GM18498 (cell line): ENCODE data around the gene MEGF6.

Source experiments
- ATAC-seq: cut with Tn5 transposase; IDR thresholded peaks from one replicate; pipeline ENCODE4 v1.9.1; 2021; ENCODE audit warnings: mild to moderate bottlenecking, moderate library complexity; ENCODE audit not compliant: unreplicated experiment

Gene MEGF6

GRCh38 chr1:3527774-3528173 is 83.5 kb downstream of the MEGF6 start:
- no peak for ATAC-seq

- no peak for ATAC-seq
Measured at GRCh38 chr1:3525551-3526482, 85.5 kb downstream of the MEGF6 start.

GRCh38 chr1:3524556-3525203 is 86.6 kb downstream of the MEGF6 start:
- ATAC-seq = no peak

- no peak for ATAC-seq
Measured at GRCh38 chr1:3523980-3524379, 87.3 kb downstream of the MEGF6 start.

- no peak for ATAC-seq
Measured at GRCh38 chr1:3522564-3523265, 88.6 kb downstream of the MEGF6 start.

GRCh38 chr1:3522112-3522511 is 89.2 kb downstream of the MEGF6 start:
- ATAC-seq = no peak

- no peak for ATAC-seq
Measured at GRCh38 chr1:3521426-3521825, 89.9 kb downstream of the MEGF6 start.

- no peak for ATAC-seq
Measured at GRCh38 chr1:3520419-3521378, 90.6 kb downstream of the MEGF6 start.

- no peak for ATAC-seq
Measured at GRCh38 chr1:3519301-3519885, 91.9 kb downstream of the MEGF6 start.

- ATAC-seq = no peak
Measured at GRCh38 chr1:3518756-3519155, 92.6 kb downstream of the MEGF6 start.

GRCh38 chr1:3518256-3518655 is 93.1 kb downstream of the MEGF6 start:
- ATAC-seq = no peak

GRCh38 chr1:3516911-3517675 is 94.2 kb downstream of the MEGF6 start:
- no peak for ATAC-seq

GRCh38 chr1:3516481-3516869 is 94.8 kb downstream of the MEGF6 start:
- no peak for ATAC-seq

- no peak for ATAC-seq
Measured at GRCh38 chr1:3515774-3516480, 95.4 kb downstream of the MEGF6 start.

- ATAC-seq = no peak
Measured at GRCh38 chr1:3515272-3515671, 96.0 kb downstream of the MEGF6 start.

- ATAC-seq = no peak
Measured at GRCh38 chr1:3514404-3514803, 96.9 kb downstream of the MEGF6 start.

- no peak for ATAC-seq
Measured at GRCh38 chr1:3511856-3512255, 99.5 kb downstream of the MEGF6 start.

GRCh38 chr1:3511306-3511705 is 100.0 kb downstream of the MEGF6 start:
- ATAC-seq = no peak

GRCh38 chr1:3510956-3511250 is 100.4 kb downstream of the MEGF6 start:
- ATAC-seq = no peak
